CD4-positive, alpha-beta T cell (primary cell): Measurements from ENCODE around the gene TNFRSF13B. TPM values are rescaled to one million over a fixed set of nuclear protein-coding genes. Genes with fewer than 3 reads are reported as not detected.

ENCODE experiments used
- ATAC-seq: fragments of 200-7000 bp; cut with Tn5 transposase; one replicate; pipeline ENCODE4 v1.10.0; 2022; ENCODE audit warnings: mild to moderate bottlenecking; ENCODE audit not compliant: poor library complexity
- CTCF ChIA-PET: fragments of 350-600 bp; sonication (Branson Sonifier 250); formaldehyde crosslinking; loops from one replicate; lab custom pipeline; 2021; ENCODE audit warnings: antibody characterized with exemption, inconsistent platforms; lab: Charles Lee
- POLR2A ChIA-PET: fragments of 350-600 bp; sonication (Branson Sonifier 250); formaldehyde crosslinking; loops from one replicate; lab custom pipeline; 2021; ENCODE audit warnings: antibody characterized with exemption, inconsistent platforms; lab: Charles Lee
- DNase-seq, 14 experiments: peaks; one replicate each; pipeline ENCODE4 v3.0.0-alpha.2; 2013 to 2020; ENCODE audit warnings: mixed read lengths in 2 of 14
- H3K27ac ChIP-seq, 2 donors: one replicate each; pipeline versions ENCODE4 v1.5.1 to v1.7.0; 2013; ENCODE audit warnings: low read length in 2 of 2, low read depth in 1 of 2, mild to moderate bottlenecking in 1 of 2
- H3K27me3 ChIP-seq, 2 experiments: 1 replicate in 1 of 2; 2 replicates in 1 of 2; pipeline versions ENCODE4 v1.6.1 to v1.7.0; 2013; ENCODE audit warnings: low read length in 2 of 2, control low read depth in 1 of 2, mild to moderate bottlenecking in 1 of 2, moderate library complexity in 1 of 2; ENCODE audit not compliant: insufficient read depth in 2 of 2, control insufficient read depth in 1 of 2
- H3K36me3 ChIP-seq: one replicate; pipeline ENCODE4 v1.6.1; 2013; ENCODE audit warnings: low read length, control low read depth; ENCODE audit not compliant: insufficient read depth
- H3K4me1 ChIP-seq: one replicate; pipeline ENCODE4 v1.6.1; 2013; ENCODE audit warnings: low read length, control low read depth; ENCODE audit not compliant: insufficient read depth
- H3K4me3 ChIP-seq: one replicate; pipeline ENCODE4 v1.5.1; 2013; ENCODE audit warnings: mild to moderate bottlenecking, low read length, moderate library complexity
- H3K9me3 ChIP-seq, 2 experiments: 1 replicate in 1 of 2; 2 replicates in 1 of 2; pipeline versions ENCODE4 v1.6.1 to v1.7.0; 2013; ENCODE audit warnings: low read length in 2 of 2, mild to moderate bottlenecking in 2 of 2, control low read depth in 1 of 2, moderate library complexity in 1 of 2; ENCODE audit not compliant: control insufficient read depth in 1 of 2, insufficient read depth in 1 of 2
- H3K27ac Mint-ChIP-seq: one replicate; pipeline ENCODE4 v1.8.0; 2020; ENCODE audit warnings: mixed read lengths
- H3K27me3 Mint-ChIP-seq: one replicate; pipeline ENCODE4 v1.8.0; 2021; ENCODE audit warnings: mixed read lengths
- H3K36me3 Mint-ChIP-seq: one replicate; pipeline ENCODE4 v1.8.0; 2021; ENCODE audit warnings: low read depth, mixed read lengths
- H3K4me1 Mint-ChIP-seq: one replicate; pipeline ENCODE4 v1.8.0; 2021; ENCODE audit warnings: low read depth, mixed read lengths
- H3K4me3 Mint-ChIP-seq: one replicate; pipeline ENCODE4 v1.8.0; 2020; ENCODE audit warnings: mild to moderate bottlenecking, mixed read lengths
- H3K9me3 Mint-ChIP-seq: one replicate; pipeline ENCODE4 v1.8.0; 2020; ENCODE audit warnings: mixed read lengths
- intact Hi-C, 2 experiments: fragments of 100-400 bp; cut with DNase I in 1 of 2; cut with micrococcal nuclease in 1 of 2; formaldehyde crosslinking; loops; one replicate each; pipeline versions ENCODE4 v1.15.1 to v1.9.0; 2023 to 2025; cut with DNase I, micrococcal nuclease
- total RNA-seq, 174 experiments: library from RNA in 2 of 174; stranded (reverse) in 2 of 174; gene quantifications; one replicate each; pipeline ENCODE4 v1.2.3 and lab custom pipeline; 2021 to 2026
- TF ChIP-seq, protein P1 (sequence below): fragments of 200-600 bp; IDR thresholded peaks from one replicate; pipeline ENCODE4 v1.8.0; 2022; ENCODE audit warnings: antibody characterized with exemption, mild to moderate bottlenecking

The TNFRSF13B gene
- total RNA-seq, 2 experiments from 2014 or later: not detected

DNA sequence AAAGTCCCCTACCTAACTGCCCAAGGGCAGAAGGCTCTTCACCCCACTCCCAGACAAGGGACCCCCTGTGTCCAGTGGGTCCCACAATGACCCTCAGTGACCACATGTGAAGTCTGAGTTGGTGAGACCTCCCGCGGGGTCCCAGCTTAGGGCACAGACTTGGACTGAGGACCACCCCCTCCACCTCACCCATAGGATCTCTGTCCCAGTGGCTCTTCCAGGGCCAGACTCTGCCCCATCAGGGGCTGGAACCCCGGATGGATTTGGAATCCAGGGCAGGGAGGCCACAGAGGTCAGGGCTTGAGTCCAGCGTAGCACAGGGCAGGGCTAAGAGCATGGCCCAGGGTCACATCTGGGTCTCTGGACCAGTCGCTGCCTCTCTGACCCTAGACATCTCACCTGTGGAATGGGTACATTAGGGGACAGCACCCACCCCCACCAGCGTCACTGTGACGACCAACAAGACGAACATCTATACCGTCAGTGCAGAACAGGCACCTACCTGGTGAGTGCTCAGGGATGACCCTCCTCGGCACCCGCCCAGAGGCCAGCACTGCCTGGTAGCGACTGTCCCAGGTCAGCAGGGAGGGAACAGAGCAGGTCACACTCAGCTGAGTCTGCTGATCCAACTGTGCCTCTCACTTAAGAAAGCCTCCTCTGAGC, 37.7 kb downstream of the TNFRSF13B start:
- no peaks in the 10 kb centered on the region for H3K27me3 ChIP-seq

GRCh38 chr17:16933317-16934132, 38.4 kb downstream of the TNFRSF13B start:
- Histone ChIP-seq H3K36me3 (no peaks in the 10 kb centered on the region), H3K27me3 (no peaks in the 10 kb centered on the region), H3K9me3 (no peaks in the 10 kb centered on the region), H3K4me3 (no peak overlapping the region), H3K4me1 (peaks cover 8% of the 10 kb centered on the region), H3K27ac (no peak overlapping the region)
- Mint-ChIP-seq H3K27me3 (no peaks in the 10 kb centered on the region), H3K9me3 (no peaks in the 10 kb centered on the region), H3K27ac (no peak overlapping the region), H3K4me3 (no peak overlapping the region), H3K4me1 (peaks cover 11% of the 10 kb centered on the region), H3K36me3 (no peaks in the 10 kb centered on the region)
- DNase-seq (peak in 1 of 14 experiments; percentile 29), ATAC-seq (no peak)
- CTCF ChIA-PET: no interaction called here
- TF ChIP-seq, protein P1, sequence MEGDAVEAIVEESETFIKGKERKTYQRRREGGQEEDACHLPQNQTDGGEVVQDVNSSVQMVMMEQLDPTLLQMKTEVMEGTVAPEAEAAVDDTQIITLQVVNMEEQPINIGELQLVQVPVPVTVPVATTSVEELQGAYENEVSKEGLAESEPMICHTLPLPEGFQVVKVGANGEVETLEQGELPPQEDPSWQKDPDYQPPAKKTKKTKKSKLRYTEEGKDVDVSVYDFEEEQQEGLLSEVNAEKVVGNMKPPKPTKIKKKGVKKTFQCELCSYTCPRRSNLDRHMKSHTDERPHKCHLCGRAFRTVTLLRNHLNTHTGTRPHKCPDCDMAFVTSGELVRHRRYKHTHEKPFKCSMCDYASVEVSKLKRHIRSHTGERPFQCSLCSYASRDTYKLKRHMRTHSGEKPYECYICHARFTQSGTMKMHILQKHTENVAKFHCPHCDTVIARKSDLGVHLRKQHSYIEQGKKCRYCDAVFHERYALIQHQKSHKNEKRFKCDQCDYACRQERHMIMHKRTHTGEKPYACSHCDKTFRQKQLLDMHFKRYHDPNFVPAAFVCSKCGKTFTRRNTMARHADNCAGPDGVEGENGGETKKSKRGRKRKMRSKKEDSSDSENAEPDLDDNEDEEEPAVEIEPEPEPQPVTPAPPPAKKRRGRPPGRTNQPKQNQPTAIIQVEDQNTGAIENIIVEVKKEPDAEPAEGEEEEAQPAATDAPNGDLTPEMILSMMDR: no peak
- intact Hi-C loops: no loop called here
- POLR2A ChIA-PET: no interaction called here

More for the DNA sequence above, 37.7 kb downstream of the TNFRSF13B start:
- CTCF ChIA-PET: no interaction called here
- ATAC-seq (no peak), DNase-seq (peak in 2 of 14 experiments; percentile 8 to 20)
- no peak overlapping the region for H3K4me3 Mint-ChIP-seq
- H3K27ac Mint-ChIP-seq: no peak overlapping the region
- no peaks in the 10 kb centered on the region for H3K9me3 Mint-ChIP-seq
- H3K4me1 Mint-ChIP-seq: peaks cover 4% of the 10 kb centered on the region
- intact Hi-C loops: no loop called here
- no peak overlapping the region for H3K4me3 ChIP-seq
- no peaks in the 10 kb centered on the region for H3K36me3 Mint-ChIP-seq
- H3K4me1 ChIP-seq: peaks cover under 1% of the 10 kb centered on the region
- H3K9me3 ChIP-seq: no peaks in the 10 kb centered on the region
- H3K36me3 ChIP-seq: no peaks in the 10 kb centered on the region
- TF ChIP-seq, protein P1: no peak
- POLR2A ChIA-PET: no interaction called here
- no peaks in the 10 kb centered on the region for H3K27me3 Mint-ChIP-seq
- no peak overlapping the region for H3K27ac ChIP-seq

GRCh38 chr17:16932611-16933010, 39.3 kb downstream of the TNFRSF13B start:
- no peaks in the 10 kb centered on the region for H3K27me3 ChIP-seq
- Mint-ChIP-seq H3K27me3 (no peaks in the 10 kb centered on the region), H3K4me3 (no peak overlapping the region), H3K36me3 (no peaks in the 10 kb centered on the region), H3K4me1 (peaks cover 12% of the 10 kb centered on the region), H3K27ac (no peak overlapping the region), H3K9me3 (no peaks in the 10 kb centered on the region)
- POLR2A ChIA-PET: no interaction called here
- intact Hi-C loops: no loop called here
- no peak overlapping the region for H3K27ac ChIP-seq
- TF ChIP-seq, protein P1: no peak
- H3K36me3 ChIP-seq: no peaks in the 10 kb centered on the region
- no peak for ATAC-seq
- H3K4me1 ChIP-seq: peaks cover 9% of the 10 kb centered on the region
- no peak overlapping the region for H3K4me3 ChIP-seq
- DNase-seq: no peak
- no peaks in the 10 kb centered on the region for H3K9me3 ChIP-seq
- CTCF ChIA-PET: no interaction called here
